K562 (cell line): Measurements from ENCODE around the gene IRF3. TPM values are rescaled to one million over a fixed set of nuclear protein-coding genes. Genes with fewer than 3 reads are reported as not detected.

Source experiments
- ATAC-seq: fragments of 200-7000 bp; cut with Tn5 transposase; 3 replicates; pipeline ENCODE4 v1.9.1; 2020; ENCODE audit warnings: moderate library complexity
- BruUV-seq: library from RNA; stranded (reverse); fragments of 400-500 nt; replicated peaks from 2 replicates; lab custom pipeline; 2021; lab: Mats Ljungman, UMichigan
- CTCF ChIA-PET: fragments of 300-600 bp; formaldehyde crosslinking; extraction: SDS; loops from one replicate; lab custom pipeline; 2021; ENCODE audit warnings: low intra/inter-chr PET ratio; lab: Yijun Ruan, JAX
- POLR2A ChIA-PET: fragments of 300-600, 350-650 bp; sonication (Branson Sonifier 250); formaldehyde crosslinking; extraction: SDS; loops from one replicate; lab custom pipeline; 2021; ENCODE audit warnings: antibody characterized with exemption, inconsistent platforms; lab: Yijun Ruan, JAX
- DNase-seq, 4 experiments: peaks; one replicate each; pipeline versions ENCODE4 v3.0.0 to v3.0.0-alpha.2; 2011 to 2018; ENCODE audit warnings: low spot score in 3 of 4, mixed read lengths in 3 of 4; ENCODE audit errors: extremely low read depth in 1 of 4
- FAIRE-seq: peaks from 2 replicates; lab custom pipeline; 2011; peaks lifted over from hg19 to GRCh38; lab: Jason Lieb, UNC
- H2AFZ ChIP-seq: 2 replicates; pipeline ENCODE4 v1.6.0; 2011; ENCODE audit warnings: low read depth, low read length, control low read depth, inconsistent platforms
- H3K27ac ChIP-seq: fragments of 200-600 bp; 3 replicates; pipeline ENCODE4 v1.8.0; 2011; ENCODE audit warnings: low read depth, mild to moderate bottlenecking, control low read depth, inconsistent platforms, low read length, moderate library complexity, mixed read lengths; ENCODE audit errors: extremely low read depth
- H3K27me3 ChIP-seq, 2 experiments: fragments of 300-600 bp in 1 of 2; 2 replicates in 1 of 2; 3 replicates in 1 of 2; pipeline versions ENCODE4 v1.6.0 to v1.8.0; 2011; ENCODE audit warnings: inconsistent platforms in 2 of 2, low read length in 2 of 2, mild to moderate bottlenecking in 1 of 2, mixed read lengths in 1 of 2, moderate library complexity in 1 of 2; ENCODE audit not compliant: control insufficient read depth in 2 of 2, insufficient read depth in 2 of 2
- H3K36me3 ChIP-seq: fragments of 300-600 bp; 3 replicates; pipeline ENCODE4 v1.8.0; 2011; ENCODE audit warnings: mild to moderate bottlenecking, low read length, inconsistent platforms; ENCODE audit not compliant: control insufficient read depth, insufficient read depth
- H3K4me1 ChIP-seq, 2 experiments: fragments of 200-600 bp in 1 of 2; replicated peaks in 1 of 2; 2 replicates in 1 of 2; 3 replicates in 1 of 2; pipeline versions ENCODE4 v1.5.1 to v1.8.0; 2011; ENCODE audit warnings: inconsistent platforms in 2 of 2, low read length in 2 of 2, mild to moderate bottlenecking in 1 of 2, mixed read lengths in 1 of 2, moderate library complexity in 1 of 2; ENCODE audit not compliant: control insufficient read depth in 2 of 2, insufficient read depth in 2 of 2
- H3K4me2 ChIP-seq: 2 replicates; pipeline ENCODE4 v1.6.1; 2011; ENCODE audit warnings: low read length, control low read depth, inconsistent platforms, mixed read lengths; ENCODE audit not compliant: insufficient read depth
- H3K4me3 ChIP-seq: fragments of 200-600 bp; sonication (generic), shearing (Covaris generic); 2 replicates; pipeline ENCODE4 v1.5.1; 2016; ENCODE audit warnings: control low read depth, inconsistent platforms
- H3K79me2 ChIP-seq: fragments of 200-600 bp; 3 replicates; pipeline ENCODE4 v1.8.0; 2011; ENCODE audit warnings: low read length, inconsistent platforms; ENCODE audit not compliant: control insufficient read depth, insufficient read depth
- H3K9ac ChIP-seq, 2 experiments: 2 replicates each; pipeline versions ENCODE4 v1.6.0 to v1.6.1; 2011; ENCODE audit warnings: low read depth in 2 of 2, low read length in 2 of 2, control low read depth in 1 of 2, inconsistent platforms in 1 of 2, mild to moderate bottlenecking in 1 of 2, mixed read lengths in 1 of 2; ENCODE audit not compliant: insufficient read depth in 1 of 2
- H3K9me1 ChIP-seq: one replicate; pipeline ENCODE4 v1.6.0; 2011; ENCODE audit warnings: inconsistent platforms, mild to moderate bottlenecking, low read length, moderate library complexity; ENCODE audit not compliant: control insufficient read depth, insufficient read depth
- H3K9me3 ChIP-seq: replicated peaks from 2 replicates; pipeline ENCODE4 v1.5.1; 2011; ENCODE audit warnings: low read depth, low read length, inconsistent platforms; ENCODE audit not compliant: control insufficient read depth, insufficient read depth
- H4K20me1 ChIP-seq: replicated peaks from 2 replicates; pipeline ENCODE4 v1.6.1; 2011; ENCODE audit warnings: low read length, inconsistent platforms, mixed read lengths; ENCODE audit not compliant: control insufficient read depth, insufficient read depth
- ADNP ChIP-seq: fragments of 200-800 bp; sonication (Bioruptor generic); IDR thresholded peaks from 2 replicates; pipeline ENCODE4 v1.6.1; 2016; ENCODE audit warnings: missing genetic modification characterization, missing compliant biosample characterization
- CBX2 ChIP-seq: fragments of 200-600 bp; sonication (generic); IDR thresholded peaks from one replicate; pipeline ENCODE4 v1.6.1; 2012; ENCODE audit warnings: mild to moderate bottlenecking, low read length, inconsistent platforms; ENCODE audit not compliant: insufficient read depth, poor library complexity, severe bottlenecking
- DMBX1 ChIP-seq: fragments of 250-450 bp; sonication (Bioruptor Pico); IDR thresholded peaks from 2 replicates; pipeline ENCODE4 v1.8.0; 2022; ENCODE audit warnings: inconsistent platforms, mild to moderate bottlenecking, moderate library complexity, borderline replicate concordance
- ELF2 ChIP-seq: fragments of 250-450 bp; sonication (Bioruptor Pico); IDR thresholded peaks from 2 replicates; pipeline ENCODE4 v1.5.0; 2021; ENCODE audit warnings: mild to moderate bottlenecking
- ESRRA ChIP-seq: fragments of 450-650 bp; IDR thresholded peaks from 2 replicates; pipeline ENCODE4 v1.6.1; 2014; ENCODE audit warnings: low read depth, mild to moderate bottlenecking, moderate library complexity, borderline replicate concordance
- GATA2 ChIP-seq: sonication (generic); formaldehyde crosslinking; IDR thresholded peaks from 2 replicates; pipeline ENCODE4 v1.4.0; 2020; ENCODE audit warnings: mild to moderate bottlenecking, missing genetic modification reagents
- GATAD2A ChIP-seq: fragments of 450-650 bp; IDR thresholded peaks from 2 replicates; pipeline ENCODE4 v1.6.1; 2017
- HDAC2 ChIP-seq: fragments of 450-650 bp; IDR thresholded peaks from 2 replicates; pipeline ENCODE4 v1.6.1; 2016; ENCODE audit warnings: mild to moderate bottlenecking
- MXI1 ChIP-seq: IDR thresholded peaks from 2 replicates; pipeline ENCODE4 v1.6.1; 2011; ENCODE audit warnings: low read depth, mild to moderate bottlenecking, improper control_type of control experiment, low read length
- PURB ChIP-seq: sonication (generic); formaldehyde crosslinking; IDR thresholded peaks from 2 replicates; pipeline ENCODE4 v1.9.0; 2021; ENCODE audit warnings: low read depth, mild to moderate bottlenecking, missing genetic modification reagents
- SAP30 ChIP-seq: fragments of 200-600 bp; sonication (generic); IDR thresholded peaks from 2 replicates; pipeline ENCODE4 v1.6.1; 2012; ENCODE audit warnings: borderline replicate concordance, low read depth, mild to moderate bottlenecking, moderate library complexity, low read length, control low read depth, inconsistent platforms; ENCODE audit not compliant: insufficient read depth, poor library complexity, severe bottlenecking
- SIX5 ChIP-seq, 2 experiments: IDR thresholded peaks; 2 replicates each; pipeline ENCODE4 v1.6.1; 2011; ENCODE audit warnings: low read length in 2 of 2, borderline replicate concordance in 1 of 2, low read depth in 1 of 2, mild to moderate bottlenecking in 1 of 2, moderate library complexity in 1 of 2; ENCODE audit not compliant: insufficient read depth in 1 of 2
- SRSF7 ChIP-seq: fragments of 200-400 bp; formaldehyde crosslinking; optimal IDR thresholded peaks from 2 replicates; pipeline ENCODE3; 2017; ENCODE audit warnings: mild to moderate bottlenecking, low read depth, low read length
- SUPT5H ChIP-seq: fragments of 450-650 bp; IDR thresholded peaks from 2 replicates; pipeline ENCODE4 v1.6.1; 2016
- ZFP36 ChIP-seq: fragments of 150-350 bp; IDR thresholded peaks from 2 replicates; pipeline ENCODE4 v1.6.1; 2018; ENCODE audit warnings: low read length, low read depth; ENCODE audit not compliant: partially characterized antibody
- ZNF124 ChIP-seq: sonication (generic); formaldehyde crosslinking; IDR thresholded peaks from 2 replicates; pipeline ENCODE4 v1.8.1; 2022; ENCODE audit warnings: missing genetic modification reagents
- ZNF134 ChIP-seq: fragments of 250-450 bp; sonication (Bioruptor Pico); conservative IDR thresholded peaks from 2 replicates; pipeline ENCODE4 v1.4.0; 2020
- ZNF212 ChIP-seq: fragments of 450-650 bp; formaldehyde crosslinking; IDR thresholded peaks from 2 replicates; pipeline ENCODE4 v1.4.0; 2020; ENCODE audit warnings: mild to moderate bottlenecking
- ZNF445 ChIP-seq: fragments of 250-450 bp; sonication (Bioruptor Pico); IDR thresholded peaks from 2 replicates; pipeline ENCODE4 v1.4.0; 2020; ENCODE audit warnings: low read depth, mild to moderate bottlenecking, moderate library complexity
- WGBS: fragments of 100-300 bp; shearing (Covaris generic); methylation state at CpG from one replicate; pipeline ENCODE4 v1.1.6; 2016; ENCODE audit warnings: low coverage, mixed read lengths; ENCODE audit not compliant: insufficient coverage; ENCODE audit errors: missing lambda C conversion rate; 5-methylcytosine and 5-hydroxymethylcytosine counted together
- in situ Hi-C: fragments of 300-500 bp; cut with MboI; formaldehyde crosslinking; loops from 4 replicates; pipeline ENCODE4 v1.15.0; 2018; ENCODE audit warnings: inconsistent platforms, mixed read lengths
- intact Hi-C: fragments of 100-400 bp; cut with micrococcal nuclease; formaldehyde crosslinking; loops from 2 replicates; pipeline ENCODE4 v1.14.2; 2022
- polyA plus RNA-seq, 8 experiments: library from polyadenylated mRNA; depleted of rRNA in 4 of 8; stranded (reverse) in 5 of 8; unstranded in 3 of 8; fragments of >200 nt; fragmentation: Nextera tagmentation in 2 of 8; fragmentation: Illumina TruSeq in 1 of 8; extraction: Ambion mirVana in 2 of 8; extraction: Trizol in 1 of 8; gene quantifications; 2 replicates each; pipeline versions ENCODE4 v1.2.1 to v1.2.3, GENCODE V29; 2011 to 2014; ENCODE audit warnings: inconsistent platforms in 1 of 8, missing spikeins in 1 of 8
- total RNA-seq, 7 experiments: library from RNA; depleted of rRNA in 6 of 7; stranded (reverse); fragments of >200 nt in 6 of 7; fragmentation: Illumina TruSeq in 2 of 7; extraction: Trizol in 2 of 7; gene quantifications; 2 replicates each; pipeline versions ENCODE4 v1.2.1 to v1.2.3, GENCODE V29; 2011 to 2021; ENCODE audit warnings: low replicate concordance in 1 of 7
- TF ChIP-seq, protein P1 (sequence below): fragments of 250-450 bp; sonication (Bioruptor Pico); IDR thresholded peaks from 2 replicates; pipeline ENCODE4 v1.8.0; 2022; ENCODE audit warnings: inconsistent platforms
- TF ChIP-seq, protein P2 (sequence below): fragments of 450-650 bp; IDR thresholded peaks from 2 replicates; pipeline ENCODE4 v1.6.1; 2016; ENCODE audit warnings: low read depth, mild to moderate bottlenecking, moderate library complexity
- TF ChIP-seq, protein P3 (sequence below): IDR thresholded peaks from 2 replicates; pipeline ENCODE4 v1.6.1; 2014; ENCODE audit warnings: antibody characterized with exemption

The IRF3 gene
- total and polyA plus RNA-seq, 9 of the 15 experiments (the other 6 are each of a cell fraction or from before 2014, with no cell fraction given) = 7.5 to 145 (median 65.4) TPM

DNA sequence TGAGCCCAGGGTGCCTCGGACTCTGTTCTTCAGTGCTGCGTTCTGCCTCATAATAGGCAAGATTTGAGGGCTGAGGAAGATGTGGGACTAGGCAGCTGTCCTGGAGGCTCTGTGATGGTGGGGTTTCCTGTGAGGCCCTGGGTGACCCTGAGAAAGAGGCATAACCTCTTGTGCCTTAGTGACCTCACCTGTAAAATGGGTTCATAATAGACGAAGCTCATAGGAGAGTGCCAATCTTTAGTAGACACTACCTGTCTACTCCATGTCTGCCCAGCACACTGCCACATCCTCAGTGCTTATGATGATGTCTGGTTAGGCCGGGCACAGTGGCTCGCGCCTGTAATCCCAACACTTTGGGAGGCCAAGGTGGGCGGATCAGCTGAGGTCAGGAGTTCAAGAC lies 49.1 kb downstream of the IRF3 start:
- H3K36me3 ChIP-seq = peaks cover 72% of the 10 kb centered on the region; the same call in 1 of the 3 replicates
- H2AFZ ChIP-seq = no peak overlapping the region
- FAIRE-seq = no peak
- ChIA-PET POLR2A (interaction anchor here (0.9 to 1.4 kb wide), 3 partner anchors 11 to 25 kb away, joined by 3 to 6 read pairs (median 3); partner anchors contain the start of gene SCAF1), CTCF (no interaction called here)
- intact Hi-C loops (no loop called here), in situ Hi-C loops (no loop called here)
- H3K9me1 ChIP-seq = peaks cover 2% of the 10 kb centered on the region
- peaks cover 0 to 10% of the 10 kb centered on the region in 2 experiments; a peak in 2 of 5 replicates for H3K4me1 ChIP-seq
- DNase-seq = no peak
- H3K4me3 ChIP-seq = no peak overlapping the region
- no peaks in the 10 kb centered on the region for H3K27me3 ChIP-seq
- H3K79me2 ChIP-seq = peaks cover 3% of the 10 kb centered on the region; the same call in 1 of the 3 replicates
- H3K4me2 ChIP-seq = no peak overlapping the region
- no peak for ATAC-seq
- 98% methylated on average over 7 of the region's 7 CpGs for WGBS
- no peak overlapping the region for H3K27ac ChIP-seq
- no peak overlapping the region for H3K9ac ChIP-seq
- H4K20me1 ChIP-seq = no peaks in the 10 kb centered on the region; the same call in 1 of the 2 replicates
- no peaks in the 10 kb centered on the region for H3K9me3 ChIP-seq
- BruUV-seq = no TSS peak
- no peak for TF ChIP-seq ZFP36
- TF ChIP-seq, protein P1, sequence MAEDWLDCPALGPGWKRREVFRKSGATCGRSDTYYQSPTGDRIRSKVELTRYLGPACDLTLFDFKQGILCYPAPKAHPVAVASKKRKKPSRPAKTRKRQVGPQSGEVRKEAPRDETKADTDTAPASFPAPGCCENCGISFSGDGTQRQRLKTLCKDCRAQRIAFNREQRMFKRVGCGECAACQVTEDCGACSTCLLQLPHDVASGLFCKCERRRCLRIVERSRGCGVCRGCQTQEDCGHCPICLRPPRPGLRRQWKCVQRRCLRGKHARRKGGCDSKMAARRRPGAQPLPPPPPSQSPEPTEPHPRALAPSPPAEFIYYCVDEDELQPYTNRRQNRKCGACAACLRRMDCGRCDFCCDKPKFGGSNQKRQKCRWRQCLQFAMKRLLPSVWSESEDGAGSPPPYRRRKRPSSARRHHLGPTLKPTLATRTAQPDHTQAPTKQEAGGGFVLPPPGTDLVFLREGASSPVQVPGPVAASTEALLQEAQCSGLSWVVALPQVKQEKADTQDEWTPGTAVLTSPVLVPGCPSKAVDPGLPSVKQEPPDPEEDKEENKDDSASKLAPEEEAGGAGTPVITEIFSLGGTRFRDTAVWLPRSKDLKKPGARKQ (CRISPR knock-in tag) = no peak
- TF ChIP-seq CBX2 = no peak
- no peak for TF ChIP-seq GATAD2A
- TF ChIP-seq SIX5 (IDR thresholded peaks at IDR 0.05; ENCODE audit: borderline replicate concordance in 1 of 2, insufficient read depth in 1 of 2, low read depth in 1 of 2, low read length in 2 of 2) = no peak
- no peak for TF ChIP-seq MXI1
- no peak for TF ChIP-seq ZNF445 (CRISPR knock-in tag)
- TF ChIP-seq ADNP (tag) = peak; percentile 71
- no peak for TF ChIP-seq PURB (CRISPR knock-in tag)
- TF ChIP-seq ZNF212 (CRISPR knock-in tag) = no peak
- no peak for TF ChIP-seq SAP30
- no peak for TF ChIP-seq ELF2 (CRISPR knock-in tag)
- no peak for TF ChIP-seq ZNF124
- no peak for TF ChIP-seq ZNF134 (CRISPR knock-in tag)
- TF ChIP-seq SRSF7 = no peak
- TF ChIP-seq, protein P2, sequence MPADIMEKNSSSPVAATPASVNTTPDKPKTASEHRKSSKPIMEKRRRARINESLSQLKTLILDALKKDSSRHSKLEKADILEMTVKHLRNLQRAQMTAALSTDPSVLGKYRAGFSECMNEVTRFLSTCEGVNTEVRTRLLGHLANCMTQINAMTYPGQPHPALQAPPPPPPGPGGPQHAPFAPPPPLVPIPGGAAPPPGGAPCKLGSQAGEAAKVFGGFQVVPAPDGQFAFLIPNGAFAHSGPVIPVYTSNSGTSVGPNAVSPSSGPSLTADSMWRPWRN = no peak
- peak; percentile 47; the same call in 1 of the 2 replicates for TF ChIP-seq HDAC2
- 0 out of 2 replicates have a peak, but pooled peaks have one; percentile 14 for TF ChIP-seq ESRRA
- no peak for TF ChIP-seq SUPT5H
- TF ChIP-seq DMBX1 (CRISPR knock-in tag) = no peak
- no peak for TF ChIP-seq GATA2 (CRISPR knock-in tag)
- TF ChIP-seq, protein P3, sequence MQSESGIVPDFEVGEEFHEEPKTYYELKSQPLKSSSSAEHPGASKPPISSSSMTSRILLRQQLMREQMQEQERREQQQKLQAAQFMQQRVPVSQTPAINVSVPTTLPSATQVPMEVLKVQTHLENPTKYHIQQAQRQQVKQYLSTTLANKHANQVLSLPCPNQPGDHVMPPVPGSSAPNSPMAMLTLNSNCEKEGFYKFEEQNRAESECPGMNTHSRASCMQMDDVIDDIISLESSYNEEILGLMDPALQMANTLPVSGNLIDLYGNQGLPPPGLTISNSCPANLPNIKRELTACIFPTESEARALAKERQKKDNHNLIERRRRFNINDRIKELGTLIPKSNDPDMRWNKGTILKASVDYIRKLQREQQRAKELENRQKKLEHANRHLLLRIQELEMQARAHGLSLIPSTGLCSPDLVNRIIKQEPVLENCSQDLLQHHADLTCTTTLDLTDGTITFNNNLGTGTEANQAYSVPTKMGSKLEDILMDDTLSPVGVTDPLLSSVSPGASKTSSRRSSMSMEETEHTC = no peak
